HEK293 (cell line): ENCODE data around the gene NDUFS7.

Source experiments
- CTCF ChIP-seq: fragments of 450-650 bp; formaldehyde crosslinking; IDR thresholded peaks from 2 replicates; pipeline ENCODE4 v1.5.1; 2016; ENCODE audit warnings: missing biosample characterization, missing genetic modification characterization
- PRDM1 ChIP-seq: fragments of 450-650 bp; formaldehyde crosslinking; IDR thresholded peaks from 2 replicates; pipeline ENCODE4; 2016; ENCODE audit warnings: missing biosample characterization, missing genetic modification characterization
- PRDM10 ChIP-seq: fragments of 450-650 bp; formaldehyde crosslinking; IDR thresholded peaks from 2 replicates; pipeline ENCODE4 v1.5.1; 2016; ENCODE audit warnings: missing biosample characterization, missing genetic modification characterization
- ZBTB21 ChIP-seq: fragments of 450-650 bp; formaldehyde crosslinking; IDR thresholded peaks from 2 replicates; pipeline ENCODE4 v1.5.1; 2017; ENCODE audit warnings: missing biosample characterization, missing genetic modification characterization
- ZNF140 ChIP-seq: fragments of 450-650 bp; formaldehyde crosslinking; IDR thresholded peaks from 2 replicates; pipeline ENCODE4 v1.5.1; 2016; ENCODE audit warnings: missing biosample characterization, missing genetic modification characterization
- ZNF146 ChIP-seq: fragments of 450-650 bp; formaldehyde crosslinking; IDR thresholded peaks from 2 replicates; pipeline ENCODE4 v1.5.1; 2016; ENCODE audit warnings: missing biosample characterization, missing genetic modification characterization
- ZNF280D ChIP-seq: fragments of 450-650 bp; formaldehyde crosslinking; IDR thresholded peaks from 2 replicates; pipeline ENCODE4 v1.5.1; 2016; ENCODE audit warnings: missing biosample characterization, missing genetic modification characterization
- ZNF391 ChIP-seq: fragments of 450-650 bp; formaldehyde crosslinking; IDR thresholded peaks from 2 replicates; pipeline ENCODE4 v1.5.1; 2016; ENCODE audit warnings: low read depth, missing biosample characterization, missing genetic modification characterization, borderline replicate concordance
- ZNF610 ChIP-seq: fragments of 450-650 bp; formaldehyde crosslinking; IDR thresholded peaks from 2 replicates; pipeline ENCODE4 v1.5.1; 2016; ENCODE audit warnings: missing biosample characterization, missing genetic modification characterization, borderline replicate concordance
- ZNF664 ChIP-seq: fragments of 450-650 bp; formaldehyde crosslinking; IDR thresholded peaks from 2 replicates; pipeline ENCODE4 v1.5.1; 2016; ENCODE audit warnings: missing biosample characterization, missing genetic modification characterization
- ZNF747 ChIP-seq: fragments of 450-650 bp; formaldehyde crosslinking; IDR thresholded peaks from 2 replicates; pipeline ENCODE4 v1.5.1; 2016; ENCODE audit warnings: missing biosample characterization, missing genetic modification characterization
- ZXDB ChIP-seq: fragments of 450-650 bp; formaldehyde crosslinking; IDR thresholded peaks from 2 replicates; pipeline ENCODE4 v1.5.1; 2016; ENCODE audit warnings: missing biosample characterization, missing genetic modification characterization

GRCh38 chr19:1418496-1418775, 34.7 kb downstream of the NDUFS7 start:
- TF ChIP-seq CTCF (tag by site-specific recombination) (no peak), ZNF146 (no peak), ZNF747 (no peak), ZXDB (no peak), ZNF664 (tag by site-specific recombination) (no peak), PRDM10 (no peak), ZNF280D (tag by site-specific recombination) (no peak), PRDM1 (no peak), ZNF140 (tag by site-specific recombination) (no peak), ZNF610 (tag by site-specific recombination) (no peak), ZBTB21 (tag by site-specific recombination) (no peak), ZNF391 (tag by site-specific recombination) (no peak)
